SK-N-SH (cell line): ENCODE data around the gene ASIP.

Source experiments
- CHD2 ChIP-seq: fragments of 150-350 bp; IDR thresholded peaks from 2 replicates; pipeline ENCODE4 v1.6.1; 2018; ENCODE audit warnings: low read length; ENCODE audit not compliant: partially characterized antibody
- EP300 ChIP-seq, 2 experiments: IDR thresholded peaks; 2 replicates each; pipeline versions ENCODE4 v1.4.0 to v1.6.1; 2012; ENCODE audit warnings: borderline replicate concordance in 1 of 2, low read depth in 1 of 2, low read length in 1 of 2
- TF ChIP-seq, protein P1 (sequence below): IDR thresholded peaks from 2 replicates; pipeline ENCODE4 v1.4.0; 2012; ENCODE audit warnings: low read depth, borderline replicate concordance
- TF ChIP-seq, protein P2 (sequence below): fragments of 200-600 bp; sonication (generic); IDR thresholded peaks from 2 replicates; pipeline ENCODE4 v1.6.1; 2017; ENCODE audit warnings: antibody characterized with exemption, mild to moderate bottlenecking, moderate library complexity

DNA sequence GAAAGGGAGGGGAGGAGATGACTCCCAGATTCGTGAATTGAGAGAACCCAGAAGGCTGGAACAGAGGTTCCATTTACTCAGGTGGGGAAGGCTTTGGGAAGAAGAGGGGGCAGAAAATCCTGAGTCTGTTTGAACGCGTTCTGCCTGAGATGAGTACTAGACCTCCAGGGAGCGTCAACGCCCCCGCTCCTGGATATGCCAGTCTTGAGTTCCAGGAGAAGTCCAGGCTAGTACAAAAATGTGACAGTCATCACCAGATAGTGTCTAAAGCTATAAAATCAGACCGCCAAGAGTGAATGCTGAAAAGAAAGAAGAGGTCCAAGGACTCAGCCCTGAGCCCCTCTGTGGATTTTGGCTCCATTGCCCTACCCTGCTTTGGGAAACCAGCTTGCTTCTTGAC is 53.3 kb downstream of the ASIP start:
- TF ChIP-seq CHD2 (no peak), EP300 (IDR thresholded peaks at IDR 0.05; ENCODE audit: borderline replicate concordance in 1 of 2, low read depth in 1 of 2, low read length in 1 of 2) (no peak)
- TF ChIP-seq, protein P1, sequence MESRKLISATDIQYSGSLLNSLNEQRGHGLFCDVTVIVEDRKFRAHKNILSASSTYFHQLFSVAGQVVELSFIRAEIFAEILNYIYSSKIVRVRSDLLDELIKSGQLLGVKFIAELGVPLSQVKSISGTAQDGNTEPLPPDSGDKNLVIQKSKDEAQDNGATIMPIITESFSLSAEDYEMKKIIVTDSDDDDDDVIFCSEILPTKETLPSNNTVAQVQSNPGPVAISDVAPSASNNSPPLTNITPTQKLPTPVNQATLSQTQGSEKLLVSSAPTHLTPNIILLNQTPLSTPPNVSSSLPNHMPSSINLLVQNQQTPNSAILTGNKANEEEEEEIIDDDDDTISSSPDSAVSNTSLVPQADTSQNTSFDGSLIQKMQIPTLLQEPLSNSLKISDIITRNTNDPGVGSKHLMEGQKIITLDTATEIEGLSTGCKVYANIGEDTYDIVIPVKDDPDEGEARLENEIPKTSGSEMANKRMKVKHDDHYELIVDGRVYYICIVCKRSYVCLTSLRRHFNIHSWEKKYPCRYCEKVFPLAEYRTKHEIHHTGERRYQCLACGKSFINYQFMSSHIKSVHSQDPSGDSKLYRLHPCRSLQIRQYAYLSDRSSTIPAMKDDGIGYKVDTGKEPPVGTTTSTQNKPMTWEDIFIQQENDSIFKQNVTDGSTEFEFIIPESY = no peak
- TF ChIP-seq, protein P2, sequence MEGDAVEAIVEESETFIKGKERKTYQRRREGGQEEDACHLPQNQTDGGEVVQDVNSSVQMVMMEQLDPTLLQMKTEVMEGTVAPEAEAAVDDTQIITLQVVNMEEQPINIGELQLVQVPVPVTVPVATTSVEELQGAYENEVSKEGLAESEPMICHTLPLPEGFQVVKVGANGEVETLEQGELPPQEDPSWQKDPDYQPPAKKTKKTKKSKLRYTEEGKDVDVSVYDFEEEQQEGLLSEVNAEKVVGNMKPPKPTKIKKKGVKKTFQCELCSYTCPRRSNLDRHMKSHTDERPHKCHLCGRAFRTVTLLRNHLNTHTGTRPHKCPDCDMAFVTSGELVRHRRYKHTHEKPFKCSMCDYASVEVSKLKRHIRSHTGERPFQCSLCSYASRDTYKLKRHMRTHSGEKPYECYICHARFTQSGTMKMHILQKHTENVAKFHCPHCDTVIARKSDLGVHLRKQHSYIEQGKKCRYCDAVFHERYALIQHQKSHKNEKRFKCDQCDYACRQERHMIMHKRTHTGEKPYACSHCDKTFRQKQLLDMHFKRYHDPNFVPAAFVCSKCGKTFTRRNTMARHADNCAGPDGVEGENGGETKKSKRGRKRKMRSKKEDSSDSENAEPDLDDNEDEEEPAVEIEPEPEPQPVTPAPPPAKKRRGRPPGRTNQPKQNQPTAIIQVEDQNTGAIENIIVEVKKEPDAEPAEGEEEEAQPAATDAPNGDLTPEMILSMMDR = no peak
